GM21717 (cell line): ENCODE data around the gene ZNF609.

ENCODE experiments used
- ATAC-seq: cut with Tn5 transposase; IDR thresholded peaks from one replicate; pipeline ENCODE4 v1.9.1; 2021; ENCODE audit warnings: mild to moderate bottlenecking, moderate library complexity; ENCODE audit not compliant: unreplicated experiment

The ZNF609 gene

DNA sequence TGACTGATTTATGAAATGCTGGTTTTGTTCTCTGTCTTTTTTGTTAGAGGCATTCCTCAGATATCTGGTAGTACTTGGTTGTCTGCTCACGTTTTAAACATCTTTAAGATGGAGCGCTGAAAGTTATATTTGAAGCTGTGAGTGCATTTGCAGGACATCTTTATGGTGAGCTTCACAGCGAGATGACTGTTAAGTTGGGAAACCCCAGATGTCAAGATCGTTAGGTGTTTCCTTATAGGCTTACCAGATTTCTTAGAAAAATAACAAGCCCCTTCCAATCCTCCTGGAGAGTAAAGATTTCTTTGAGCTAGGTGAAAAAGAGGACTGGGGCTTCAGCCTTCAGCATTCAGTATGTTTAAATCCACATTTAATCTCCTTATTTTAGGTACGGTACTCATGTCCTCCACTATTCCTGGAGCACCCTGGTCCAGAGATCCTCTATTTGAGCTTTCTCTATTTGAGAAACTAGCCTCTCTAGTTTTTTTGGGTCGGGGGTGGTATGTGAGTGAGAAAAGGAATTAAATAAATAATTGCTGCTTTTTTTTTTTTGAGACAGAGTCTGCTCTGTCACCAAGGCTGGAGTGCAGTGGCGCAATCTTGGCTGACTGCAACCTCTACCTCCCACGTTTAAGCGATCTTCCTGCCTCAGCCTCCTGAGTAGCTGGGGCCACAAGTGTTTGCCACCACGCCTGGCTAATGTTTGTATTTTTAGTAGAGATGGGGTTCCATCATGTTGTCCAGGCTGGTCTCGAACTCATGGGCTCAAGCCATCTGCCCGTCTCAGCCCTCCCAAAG is 72.3 kb downstream of the ZNF609 start:
- no peak for ATAC-seq

DNA sequence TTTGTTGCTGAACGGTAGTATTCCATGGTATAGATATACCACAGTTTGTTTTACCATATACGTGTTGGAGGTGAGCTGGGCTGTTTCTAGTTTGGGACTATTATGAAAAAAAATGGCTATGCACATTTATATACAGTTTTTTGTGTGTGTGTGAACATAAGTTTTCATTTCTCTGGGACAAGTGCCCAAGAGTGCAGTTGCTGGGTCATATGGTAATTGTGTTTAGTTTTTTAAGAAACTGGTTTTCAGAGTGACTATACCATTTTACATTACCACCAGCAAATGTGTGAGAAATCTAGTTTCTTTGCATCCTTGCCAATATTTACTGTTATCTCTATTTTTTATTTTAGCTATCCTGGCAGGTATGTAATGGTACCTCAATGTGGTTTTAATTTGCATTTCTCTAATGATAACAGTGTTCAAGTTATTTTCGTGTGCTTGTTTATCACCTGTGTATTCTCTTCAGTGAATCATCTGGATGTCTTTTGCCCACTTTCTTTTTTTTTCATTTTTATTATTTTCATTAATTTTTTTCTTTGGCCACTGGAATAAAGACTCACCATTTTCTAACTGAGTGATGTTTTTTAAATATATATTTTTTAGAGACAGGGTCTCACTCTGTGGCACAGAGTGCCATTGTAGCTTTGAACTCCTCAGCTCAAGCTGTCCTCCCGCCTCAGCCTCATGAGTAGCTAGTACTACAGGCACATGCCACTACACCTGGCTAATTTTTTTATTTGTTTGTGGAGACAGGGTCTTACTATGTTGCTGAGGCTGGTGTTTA is 75.3 kb downstream of the ZNF609 start:
- ATAC-seq, result no peak

DNA sequence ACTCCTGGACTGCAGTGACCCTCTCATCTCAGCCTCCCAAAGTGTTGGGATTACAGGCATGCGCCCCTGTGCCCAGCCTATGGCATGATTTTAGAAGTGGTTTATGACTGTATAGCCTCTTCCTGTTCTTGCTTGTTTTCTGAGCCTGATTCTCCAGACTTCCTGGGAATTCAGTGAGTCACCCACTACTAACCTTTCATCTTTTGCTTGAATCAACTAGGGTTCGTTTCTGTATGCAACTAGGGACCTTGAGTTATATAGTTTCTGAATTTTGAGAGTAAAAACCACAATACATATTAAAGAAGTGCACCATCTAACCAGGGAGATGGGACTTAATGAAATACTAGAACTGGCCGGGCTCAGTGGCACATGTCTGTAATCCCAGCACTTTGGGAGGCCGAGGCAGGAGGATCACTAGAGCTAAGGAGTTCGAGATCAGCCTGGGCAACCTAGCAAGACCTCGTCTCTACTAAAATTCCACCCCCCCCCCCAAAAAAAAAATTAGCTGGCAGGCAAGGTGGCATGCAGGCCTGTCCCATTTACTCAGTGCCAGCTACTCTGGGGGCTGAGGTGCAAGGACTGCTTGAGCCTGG is 76.0 kb downstream of the ZNF609 start:
- ATAC-seq, result no peak

DNA sequence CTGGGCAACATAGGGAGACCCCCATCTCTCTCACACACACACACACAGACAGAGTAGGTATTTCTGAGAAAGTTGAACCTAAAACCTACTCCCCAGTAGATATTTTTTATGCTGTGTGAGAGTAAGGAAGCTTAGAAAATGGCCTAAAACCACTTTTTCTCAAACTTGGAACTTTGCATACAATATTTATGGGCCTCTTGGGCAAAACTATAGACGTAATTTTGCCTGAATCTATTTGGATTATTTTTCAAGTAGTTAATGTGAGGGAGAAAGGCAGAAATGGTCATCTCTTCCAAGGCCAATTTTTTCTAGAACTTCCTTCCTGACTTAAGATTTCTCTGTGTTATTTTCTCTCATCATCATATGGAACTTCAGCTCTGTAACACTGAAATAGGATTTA is 81.7 kb downstream of the ZNF609 start:
- no peak for ATAC-seq

DNA sequence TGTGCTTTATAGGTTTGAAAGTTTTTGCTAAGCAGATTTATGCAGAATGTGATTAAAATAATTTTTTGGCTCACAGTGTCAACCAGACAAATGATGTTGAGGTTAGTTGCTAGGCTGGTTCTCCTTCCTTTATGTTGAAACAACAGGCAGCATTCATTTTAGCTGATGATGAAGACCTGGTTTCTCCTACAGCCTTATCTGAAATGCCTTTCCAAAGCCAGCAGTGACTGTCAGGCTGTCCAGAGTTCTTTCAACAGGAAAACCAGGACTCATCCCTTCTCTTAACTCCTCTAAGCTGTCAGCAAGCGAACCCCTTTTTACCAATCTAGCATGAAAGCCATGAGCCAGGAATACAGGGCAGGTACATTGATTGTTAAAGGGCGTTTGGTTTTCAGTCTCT is 84.1 kb downstream of the ZNF609 start:
- ATAC-seq, result no peak

DNA sequence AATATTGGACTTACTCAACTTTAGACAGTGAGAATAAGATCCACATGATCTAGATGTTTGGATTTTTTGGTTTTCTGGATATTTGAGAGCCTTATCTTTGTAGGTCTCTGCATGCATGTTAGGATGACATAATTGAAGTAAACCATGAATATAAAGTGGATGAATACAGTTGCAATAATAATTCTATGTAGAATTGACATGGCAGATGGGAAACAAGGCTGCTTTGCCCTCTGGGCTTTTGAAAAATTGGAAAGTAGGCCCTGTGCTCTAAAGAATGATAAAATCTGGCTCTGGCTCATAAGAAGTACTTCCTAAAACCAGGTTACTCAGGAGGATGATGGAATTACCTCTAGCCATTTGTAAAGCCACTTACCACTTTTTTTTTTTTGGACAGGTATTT is 86.9 kb downstream of the ZNF609 start:
- no peak for ATAC-seq

DNA sequence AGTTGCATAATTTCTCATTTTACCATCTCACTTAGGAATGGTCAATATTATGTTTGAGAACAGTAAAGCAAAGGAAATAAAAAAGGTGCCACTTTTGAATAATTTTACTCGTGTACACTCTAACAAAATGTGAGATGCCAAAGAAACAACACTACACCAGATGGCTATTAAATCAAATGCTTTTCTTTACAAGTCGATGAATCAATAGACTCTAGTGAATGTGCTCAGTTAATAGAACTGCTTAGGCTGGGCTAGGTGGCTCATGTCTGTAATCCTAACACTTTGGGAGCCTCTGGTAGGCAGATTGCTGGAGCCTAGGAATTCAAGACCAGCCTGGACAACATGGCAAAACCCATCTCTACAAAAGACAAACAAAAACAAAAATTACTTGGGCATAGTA is 87.9 kb downstream of the ZNF609 start:
- no peak for ATAC-seq

DNA sequence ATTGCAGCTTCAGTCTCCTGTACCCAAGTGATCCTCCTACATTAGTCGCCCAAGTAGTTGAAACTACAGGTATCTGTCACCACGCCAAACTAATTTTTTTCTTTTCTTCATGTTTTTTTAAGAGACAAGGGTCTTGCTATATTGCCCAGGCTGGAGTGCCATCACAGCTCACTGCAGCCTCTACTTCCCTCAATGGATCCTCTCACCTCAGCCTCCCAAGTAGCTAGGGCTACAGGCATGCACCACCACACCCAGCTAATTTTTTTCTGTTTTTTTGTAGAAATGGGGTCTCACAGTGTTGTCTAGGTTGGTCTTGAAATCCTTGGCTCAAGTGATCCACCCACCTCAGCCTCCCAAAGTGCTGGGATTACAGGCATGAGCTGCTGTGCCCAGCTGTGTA is 89.5 kb downstream of the ZNF609 start:
- no peak for ATAC-seq

DNA sequence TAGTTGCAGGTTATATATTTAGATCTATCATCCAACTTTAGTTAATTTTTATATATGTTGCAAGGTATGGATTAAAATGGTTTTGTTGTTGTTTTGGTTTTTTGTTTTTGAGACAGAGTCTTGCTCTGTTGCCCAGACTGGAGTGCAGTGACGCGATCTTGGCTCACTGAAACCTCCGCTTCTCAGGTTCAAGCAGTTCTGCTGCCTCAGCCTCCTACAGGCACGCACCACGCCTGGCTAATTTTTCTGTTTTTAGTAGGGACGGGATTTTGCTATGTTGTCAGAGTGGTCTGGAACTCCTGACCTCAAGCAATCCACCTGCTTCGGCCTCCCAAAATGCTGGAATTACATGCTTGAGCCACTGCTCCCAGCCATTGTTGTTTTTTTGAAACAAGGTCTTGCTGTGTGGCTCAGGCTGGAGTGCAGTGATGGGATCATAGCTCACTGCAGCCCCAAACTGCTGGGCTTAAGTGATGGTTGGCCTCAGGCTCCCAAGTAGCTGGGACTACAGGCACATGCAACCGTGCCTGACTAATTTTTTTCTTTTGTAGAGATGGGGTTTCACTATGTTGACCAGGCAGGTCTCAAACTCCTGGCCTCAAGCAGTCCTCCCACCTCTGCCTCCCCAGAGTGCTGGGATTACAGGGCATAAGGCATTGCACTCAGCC is 92.0 kb downstream of the ZNF609 start:
- no peak for ATAC-seq

DNA sequence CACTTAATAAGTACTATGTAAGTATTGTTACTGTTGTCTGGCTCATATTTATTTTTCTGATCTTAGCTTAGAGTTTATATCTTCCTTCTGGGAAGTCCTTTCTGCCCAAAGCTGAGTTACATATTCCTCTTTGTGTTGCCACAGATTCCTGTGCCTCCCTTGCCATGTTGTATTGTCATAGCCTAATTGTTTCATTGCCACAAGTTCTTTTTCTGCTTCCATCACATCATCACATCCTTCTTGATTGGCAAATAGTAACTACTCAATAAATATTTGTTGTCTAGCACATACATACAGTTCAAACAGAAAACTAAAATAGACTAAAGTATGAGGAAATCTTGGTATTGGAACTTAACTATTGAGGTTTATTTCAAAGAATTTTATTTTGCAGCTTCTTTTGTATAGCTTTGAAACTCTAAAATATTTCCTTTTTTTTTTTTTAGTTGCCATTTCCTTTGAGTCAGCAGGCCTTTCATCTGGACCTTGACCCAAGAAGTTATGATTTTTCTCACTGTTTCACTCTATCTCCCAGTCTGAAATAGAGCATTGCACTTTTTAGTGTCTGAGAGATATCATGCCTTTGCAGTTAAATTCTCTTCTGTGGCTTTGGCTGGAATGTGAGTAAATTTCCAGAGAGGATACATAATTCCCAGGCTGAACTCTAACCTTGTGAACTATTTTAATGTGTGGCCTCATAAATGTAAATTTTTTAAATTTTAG is 98.2 kb downstream of the ZNF609 start:
- no peak for ATAC-seq

DNA sequence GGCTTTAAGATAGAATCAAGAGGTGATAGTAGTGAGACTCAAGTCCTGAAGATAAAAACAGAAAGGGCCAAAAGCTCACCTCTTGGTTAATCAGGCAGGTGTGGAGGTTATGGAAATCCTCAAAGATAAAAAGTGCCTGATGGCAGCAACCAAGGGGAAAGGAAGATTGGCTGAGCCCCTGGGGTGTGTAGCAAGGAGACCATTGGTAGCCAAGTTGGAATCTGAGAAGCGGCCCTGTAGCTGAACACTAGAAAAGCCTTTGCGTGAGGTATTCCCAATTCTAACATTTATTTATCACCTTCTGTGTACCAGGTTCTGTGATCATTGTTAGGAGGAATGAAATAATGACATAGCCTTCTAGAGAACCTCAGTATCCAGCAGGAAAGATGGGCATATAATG is 98.9 kb downstream of the ZNF609 start:
- ATAC-seq, result no peak

DNA sequence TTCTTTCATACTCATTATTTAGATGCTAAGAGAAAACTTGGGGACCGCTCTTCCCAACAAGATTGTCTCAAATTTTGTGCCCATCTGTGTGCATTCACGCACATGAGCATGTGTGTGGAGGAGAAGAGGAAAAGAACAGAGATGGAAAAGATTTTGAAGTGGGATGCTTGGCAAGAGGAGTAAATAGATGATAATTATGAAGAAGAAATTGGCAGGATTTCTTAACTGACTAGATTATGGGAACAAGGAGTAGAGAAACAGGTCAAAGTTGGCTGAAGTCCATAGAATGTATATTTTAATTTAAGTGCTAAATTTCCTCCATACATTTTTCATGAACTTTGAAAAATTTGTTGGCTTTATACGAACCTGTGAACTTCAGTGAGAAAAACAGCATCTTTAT is 100.1 kb downstream of the ZNF609 start:
- ATAC-seq, result no peak

DNA sequence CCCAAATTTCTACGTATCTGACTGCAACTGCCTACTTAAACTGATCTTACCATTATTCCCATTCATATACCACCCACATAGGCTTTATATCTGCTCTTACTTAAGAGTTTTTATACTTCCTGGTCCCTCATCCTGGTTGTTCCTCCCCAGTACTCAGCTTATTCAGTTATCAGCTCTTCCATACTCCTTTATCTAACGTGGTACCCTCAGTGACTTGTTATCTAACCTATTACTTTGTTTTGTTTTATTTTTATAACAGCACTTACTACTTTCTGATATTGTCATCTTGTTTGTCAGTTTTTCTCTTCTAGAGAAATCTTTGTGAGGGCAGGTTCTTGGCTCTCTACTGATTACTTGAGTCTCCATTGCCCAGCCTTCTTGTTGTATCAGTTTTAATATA is 100.6 kb downstream of the ZNF609 start:
- ATAC-seq, result no peak

DNA sequence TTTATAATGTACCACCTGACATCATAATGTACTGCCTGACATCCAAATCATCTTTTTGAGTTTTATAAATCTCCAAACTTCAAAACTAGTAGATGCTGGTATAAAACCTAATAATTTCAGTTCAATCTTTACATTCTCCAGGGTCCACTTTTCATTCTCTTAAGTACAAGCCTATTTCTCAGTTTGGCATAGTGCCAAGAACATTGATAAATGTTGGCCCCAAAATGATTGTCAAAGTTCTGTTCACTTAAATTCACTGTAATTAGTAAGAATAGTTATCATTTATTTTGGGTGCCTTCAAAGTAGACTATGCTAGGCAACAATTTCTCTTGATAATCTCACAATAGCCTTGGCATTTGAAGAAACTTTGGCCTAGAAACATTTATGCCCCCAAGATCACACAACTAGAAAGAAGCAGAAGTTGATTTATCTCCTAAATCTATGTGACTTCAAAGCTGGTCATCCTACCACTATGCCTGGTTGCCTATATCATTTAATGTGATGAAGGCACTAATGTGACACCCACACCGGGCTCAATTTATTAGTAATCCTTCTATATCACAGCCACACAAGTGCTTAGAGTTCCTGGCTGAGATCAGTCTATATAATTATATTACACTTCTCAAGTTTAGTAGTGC is 101.7 kb downstream of the ZNF609 start:
- no peak for ATAC-seq

DNA sequence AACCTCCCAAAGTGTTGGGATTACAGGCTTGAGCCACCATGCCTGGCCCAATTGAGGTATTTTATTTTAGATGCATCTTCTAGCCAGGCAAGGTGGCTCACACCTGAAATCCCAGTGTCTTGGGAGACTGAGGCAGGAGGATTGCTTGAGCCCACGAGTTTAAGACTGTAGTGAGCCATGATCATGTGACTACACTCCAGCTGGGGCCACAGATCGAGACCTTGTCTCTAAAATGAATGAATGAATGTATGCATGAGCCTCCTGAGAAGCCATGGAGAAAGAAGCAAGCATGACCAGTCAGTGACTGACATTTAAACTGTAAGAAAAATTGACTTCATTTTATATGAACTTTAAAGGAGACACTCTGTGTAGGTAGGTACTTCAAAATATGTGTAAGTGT is 105.7 kb downstream of the ZNF609 start:
- no peak for ATAC-seq

DNA sequence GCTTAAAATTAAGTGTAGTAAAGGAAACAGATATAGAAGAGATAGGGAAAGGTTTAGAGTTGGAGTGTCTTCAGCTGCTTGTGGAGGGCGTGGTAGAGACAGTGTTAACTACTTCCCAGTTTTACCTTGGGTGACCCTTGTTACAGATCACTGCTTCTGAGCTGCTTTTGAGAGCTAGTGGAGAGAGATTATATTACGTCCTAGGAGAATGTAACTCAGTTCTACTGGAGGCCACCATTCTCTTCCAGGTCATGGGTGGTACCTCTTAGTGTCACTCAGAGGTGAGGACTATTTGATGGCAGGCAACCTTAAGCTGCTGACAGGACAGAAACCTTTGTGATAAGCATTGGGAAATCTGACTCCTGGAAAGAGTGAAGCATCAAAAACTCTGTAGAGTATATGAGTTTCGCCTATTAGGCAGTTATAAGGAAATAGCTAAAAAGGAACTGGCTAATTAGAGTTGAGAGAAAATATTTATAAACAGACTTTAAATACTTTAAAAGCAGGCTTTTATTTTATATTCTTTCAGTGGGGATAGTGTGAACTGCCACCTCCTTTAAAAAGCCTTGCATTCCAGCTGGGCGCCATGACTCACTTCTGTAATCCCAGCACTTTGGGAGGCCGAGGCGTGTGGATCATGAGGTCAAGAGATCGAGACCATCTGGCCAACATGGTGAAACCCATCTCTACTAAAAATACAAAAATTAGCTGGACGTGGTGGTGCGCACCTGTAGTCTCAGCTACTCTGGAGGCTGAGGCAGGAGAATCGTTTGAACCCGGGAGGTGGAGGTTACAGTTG is 106.5 kb downstream of the ZNF609 start:
- no peak for ATAC-seq

DNA sequence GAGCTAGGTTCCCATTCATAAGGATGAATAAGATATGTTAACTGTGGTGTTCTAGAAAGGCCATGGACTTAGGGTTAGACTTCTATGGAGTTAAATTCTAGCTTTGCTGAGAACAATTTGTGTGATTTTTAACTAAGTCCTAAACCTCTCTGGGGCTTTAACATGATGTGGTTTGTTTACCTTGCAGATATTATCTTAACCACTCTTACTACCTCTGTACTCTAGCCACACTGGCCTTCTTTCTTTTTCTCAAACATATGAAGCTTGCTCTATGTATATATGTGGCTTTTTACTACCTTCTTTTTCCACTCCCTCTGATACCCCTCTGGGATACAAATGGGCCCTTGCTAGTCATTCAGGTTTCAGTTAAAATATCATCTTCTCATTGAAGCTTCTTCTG is 108.4 kb downstream of the ZNF609 start:
- ATAC-seq, result no peak

DNA sequence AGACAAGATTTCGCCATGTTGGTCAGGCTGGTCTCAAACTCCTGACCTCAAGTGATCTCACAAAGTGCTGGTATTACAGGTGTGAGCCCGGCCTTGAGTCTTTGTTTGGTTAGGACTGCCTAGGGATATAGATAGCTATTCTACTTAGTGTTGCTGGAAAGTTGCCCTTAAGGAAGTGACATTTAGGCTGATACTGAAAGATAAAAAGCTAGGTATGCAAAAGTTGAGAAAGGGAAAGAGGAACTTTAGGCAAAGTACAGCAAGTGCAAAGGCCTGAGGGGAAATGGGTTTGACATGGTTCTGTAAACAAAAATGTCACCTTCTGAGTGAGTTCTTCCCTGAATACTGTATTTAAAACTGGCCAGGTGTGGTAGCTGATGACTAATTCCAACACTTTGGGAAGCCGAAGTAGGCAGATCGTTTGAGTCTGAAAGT is 111.5 kb downstream of the ZNF609 start:
- no peak for ATAC-seq

DNA sequence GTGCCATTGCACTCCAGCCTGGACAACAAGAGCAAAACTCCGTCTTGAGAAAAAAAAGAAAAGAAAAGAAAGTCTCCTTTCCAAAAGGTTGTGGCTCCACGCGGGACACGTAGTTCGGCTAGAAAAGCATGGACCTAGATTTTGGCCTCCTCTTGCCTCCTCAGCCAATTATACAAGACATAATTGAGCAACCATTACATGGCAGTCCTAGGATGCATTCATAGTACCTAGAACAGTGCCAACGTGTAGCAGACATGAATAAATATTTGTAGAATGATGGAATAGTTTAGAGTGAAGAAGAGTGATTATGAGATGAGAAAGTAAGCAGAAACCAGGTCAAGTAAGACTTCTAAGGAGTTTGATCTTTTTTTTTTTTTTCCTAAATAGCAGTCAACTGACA is 112.5 kb downstream of the ZNF609 start:
- ATAC-seq, result no peak
